Naive thymus-derived CD8-positive, alpha-beta T cell (primary cell): ENCODE measurements around the gene RNF39. TPM values are rescaled to one million over a fixed set of nuclear protein-coding genes. Genes with fewer than 3 reads are reported as not detected.

Source experiments
- ATAC-seq, 2 donors: fragments of 150-1000 bp; cut with Tn5 transposase in 1 of 2; sonication (Bioruptor Pico), chemical (Tn5 transposase) in 1 of 2; 1 replicate in 1 of 2; 2 replicates in 1 of 2; pipeline ENCODE4 v1.10.0; 2021; ENCODE audit warnings: mild to moderate bottlenecking in 2 of 2, moderate library complexity in 2 of 2
- POLR2A ChIA-PET: fragments of 350-600 bp; sonication (Branson Sonifier 250); formaldehyde crosslinking; loops from one replicate; lab custom pipeline; 2021; ENCODE audit warnings: antibody characterized with exemption; lab: Charles Lee
- DNase-seq, 10 donors: peaks; one replicate each; pipeline versions ENCODE4 v3.0.0 to v3.0.0-alpha.2; 2020 to 2022
- H3K27ac Mint-ChIP-seq, 10 donors: one replicate each; pipeline ENCODE4 v1.8.0; 2020 to 2022; ENCODE audit warnings: mild to moderate bottlenecking in 10 of 10, mixed read lengths in 10 of 10, moderate library complexity in 4 of 10, inconsistent platforms in 1 of 10
- H3K27me3 Mint-ChIP-seq, 5 donors: one replicate each; pipeline ENCODE4 v1.8.0; 2021 to 2022; ENCODE audit warnings: mixed read lengths in 5 of 5
- H3K36me3 Mint-ChIP-seq, 3 donors: one replicate each; pipeline ENCODE4 v1.8.0; 2020 to 2022; ENCODE audit warnings: mixed read lengths in 3 of 3, mild to moderate bottlenecking in 2 of 3, inconsistent platforms in 1 of 3
- H3K4me1 Mint-ChIP-seq, 4 donors: one replicate each; pipeline ENCODE4 v1.8.0; 2021 to 2022; ENCODE audit warnings: mixed read lengths in 4 of 4
- H3K4me3 Mint-ChIP-seq, 10 donors: one replicate each; pipeline ENCODE4 v1.8.0; 2020 to 2022; ENCODE audit warnings: mild to moderate bottlenecking in 10 of 10, mixed read lengths in 10 of 10, moderate library complexity in 6 of 10, inconsistent platforms in 1 of 10
- H3K9me3 Mint-ChIP-seq, 9 donors: one replicate each; pipeline ENCODE4 v1.8.0; 2020 to 2022; ENCODE audit warnings: mixed read lengths in 9 of 9, mild to moderate bottlenecking in 3 of 9, inconsistent platforms in 1 of 9, moderate library complexity in 1 of 9
- polyA plus RNA-seq, 3 donors: library from polyadenylated mRNA; unstranded; fragments of 300-500 nt; fragmentation: Illumina TruSeq; gene quantifications; one replicate each; pipeline ENCODE4 v1.2.3, GENCODE V29; 2021
- total RNA-seq, 8 experiments: library from RNA in 2 of 8; stranded (reverse) in 2 of 8; gene quantifications; one replicate each; pipeline ENCODE4 v1.2.3 and lab custom pipeline; 2021 to 2026

RNF39 gene
- total and polyA plus RNA-seq, 5 experiments from 2014 or later, result 0.10 TPM; not detected in 4

DNA sequence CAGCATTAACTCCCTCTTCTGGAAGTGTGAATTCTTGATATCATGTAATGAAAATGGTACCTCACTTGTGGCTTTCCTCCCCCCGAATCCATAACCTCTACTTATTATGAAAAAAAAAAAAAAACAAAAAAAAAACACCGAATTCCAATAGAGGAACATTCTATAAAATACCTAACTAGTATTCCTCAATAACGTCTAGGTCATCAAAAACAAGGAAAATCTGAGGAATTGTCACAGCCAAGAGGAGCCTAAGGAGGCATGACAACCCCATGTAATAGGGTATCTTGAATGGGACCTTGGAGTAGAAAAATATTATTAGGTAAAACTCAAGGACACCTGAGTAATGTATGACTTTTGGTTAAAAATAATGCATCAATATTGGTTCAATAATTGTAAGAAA lies 53.4 kb downstream of the RNF39 start:
- Mint-ChIP-seq H3K9me3 (no peaks in the 10 kb centered on the region), H3K36me3 (peaks cover 0 to 41% (median 9%) of the 10 kb centered on the region in 3 donors), H3K27ac (no peak overlapping the region), H3K27me3 (no peaks in the 10 kb centered on the region), H3K4me1 (peaks cover 0 to 6% (median 0%) of the 10 kb centered on the region in 4 donors), H3K4me3 (no peak overlapping the region)
- DNase-seq, result no peak
- ATAC-seq, result no peak
- POLR2A ChIA-PET, result no interaction called here

GRCh38 chr6:30020626-30021025 lies 54.9 kb downstream of the RNF39 start:
- POLR2A ChIA-PET, result no interaction called here
- H3K4me3 Mint-ChIP-seq, result no peak overlapping the region
- no peak overlapping the region for H3K27ac Mint-ChIP-seq
- DNase-seq (no peak), ATAC-seq (no peak)
- H3K36me3 Mint-ChIP-seq, result peaks cover 0 to 31% (median 4%) of the 10 kb centered on the region in 3 donors
- no peaks in the 10 kb centered on the region for H3K27me3 Mint-ChIP-seq
- no peaks in the 10 kb centered on the region for H3K9me3 Mint-ChIP-seq
- peaks cover 0 to 6% (median 0%) of the 10 kb centered on the region in 4 donors for H3K4me1 Mint-ChIP-seq

Other genes starting within 250 kb of the RNF39 start
- gene HLA-G, start 247.9 kb downstream of the RNF39 start, total RNA-seq, result 1 to 10 TPM in 1 of 2 experiments, under 1 TPM in 1; 0.75 to 1.4 TPM
- 1 to 10 TPM; 1.1 to 1.9 (median 1.6) TPM for gene HLA-G, start 247.9 kb downstream of the RNF39 start, polyA plus RNA-seq
- 1,000 to 10,000 TPM; 2,087 to 2,115 TPM for gene HLA-A, start 133.2 kb downstream of the RNF39 start, total RNA-seq
- gene HLA-A, start 133.2 kb downstream of the RNF39 start, polyA plus RNA-seq, result 1,000 to 10,000 TPM; 2,084 to 4,021 (median 2,635) TPM
- gene POLR1H, start 14.5 kb downstream of the RNF39 start, total RNA-seq, result 10 to 100 TPM; 35.9 to 38.5 TPM
- gene POLR1H, start 14.5 kb downstream of the RNF39 start, polyA plus RNA-seq, result 100 to 1,000 TPM in 1 of 3 donors, 10 to 100 TPM in 2; 60.8 to 110 (median 93.5) TPM
- 10 to 100 TPM; 56.6 to 58.1 TPM for gene PPP1R11, start 8.6 kb downstream of the RNF39 start, total RNA-seq
- 100 to 1,000 TPM in 2 of 3 donors, 10 to 100 TPM in 1; 97.6 to 108 (median 101) TPM for gene PPP1R11, start 8.6 kb downstream of the RNF39 start, polyA plus RNA-seq
- gene TRIM31, start 37.3 kb upstream of the RNF39 start, total RNA-seq, result not detected
- gene TRIM31, start 37.3 kb upstream of the RNF39 start, polyA plus RNA-seq, result under 1 TPM in 1 of 3 donors, not detected in 2; 0.07 TPM
- not detected for gene TRIM40, start 60.4 kb upstream of the RNF39 start, total RNA-seq
- gene TRIM40, start 60.4 kb upstream of the RNF39 start, polyA plus RNA-seq, result not detected
- not detected for gene TRIM10, start 85.4 kb upstream of the RNF39 start, total RNA-seq
- not detected for gene TRIM10, start 85.4 kb upstream of the RNF39 start, polyA plus RNA-seq
- gene TRIM15, start 87.8 kb upstream of the RNF39 start, total RNA-seq, result not detected
- not detected for gene TRIM15, start 87.8 kb upstream of the RNF39 start, polyA plus RNA-seq
- 10 to 100 TPM; 42.6 to 47.0 TPM for gene TRIM26, start 137.6 kb upstream of the RNF39 start, total RNA-seq
- 10 to 100 TPM; 22.7 to 42.9 (median 27.6) TPM for gene TRIM26, start 137.6 kb upstream of the RNF39 start, polyA plus RNA-seq